Sigmoid colon (tissue), 7 donors: ENCODE measurements around the gene GRID2. TPM values are rescaled to one million over a fixed set of nuclear protein-coding genes. Genes with fewer than 3 reads are reported as not detected.

ENCODE experiments used
- DNase-seq: peaks from one replicate; pipeline ENCODE4 v3.0.0-alpha.2; 2019
- H3K27ac ChIP-seq, 4 donors: fragments of 200-600 bp; sonication (generic); one replicate each; pipeline ENCODE4 v1.5.1; 2016 to 2019; ENCODE audit warnings: mild to moderate bottlenecking in 1 of 4
- H3K27me3 ChIP-seq, 3 donors: fragments of 200-600 bp; sonication (generic); one replicate each; pipeline ENCODE4 v1.5.1; 2019; ENCODE audit warnings: mild to moderate bottlenecking in 1 of 3
- H3K36me3 ChIP-seq, 4 donors: fragments of 200-600 bp; sonication (generic); one replicate each; pipeline ENCODE4 v1.5.1; 2016 to 2019
- H3K4me1 ChIP-seq, 4 donors: fragments of 200-600 bp; sonication (generic); one replicate each; pipeline ENCODE4 v1.5.1; 2017 to 2019
- H3K4me3 ChIP-seq, 4 donors: fragments of 200-600 bp; sonication (generic); one replicate each; pipeline ENCODE4 v1.5.1; 2017 to 2019; ENCODE audit warnings: mild to moderate bottlenecking in 2 of 4, moderate library complexity in 1 of 4
- H3K9me3 ChIP-seq, 4 donors: fragments of 200-600 bp in 3 of 4; sonication (generic) in 3 of 4; one replicate each; pipeline versions ENCODE4 v1.5.1 to v1.6.1; 2013 to 2019
- CTCF ChIP-seq, 4 experiments: fragments of 450-650 bp in 3 of 4; fragments of 200-600 bp in 1 of 4; IDR thresholded peaks; one replicate each; pipeline ENCODE4 v1.5.1; 2016 to 2019; ENCODE audit warnings: antibody characterized with exemption in 4 of 4, mild to moderate bottlenecking in 3 of 4, moderate library complexity in 2 of 4
- EP300 ChIP-seq, 4 donors: sonication (generic); formaldehyde crosslinking; IDR thresholded peaks; one replicate each; pipeline ENCODE4 v1.6.1; 2017; ENCODE audit warnings: antibody characterized with exemption in 4 of 4
- POLR2A ChIP-seq, 2 donors: fragments of 450-650 bp; IDR thresholded peaks; one replicate each; pipeline ENCODE4 v1.6.1; 2016; ENCODE audit warnings: antibody characterized with exemption in 2 of 2, mild to moderate bottlenecking in 2 of 2, moderate library complexity in 2 of 2
- POLR2AphosphoS5 ChIP-seq, 4 donors: sonication (generic); formaldehyde crosslinking; IDR thresholded peaks; one replicate each; pipeline ENCODE4 v1.6.1; 2017; ENCODE audit warnings: antibody characterized with exemption in 4 of 4
- WGBS, 2 donors: extraction: QIAGEN DNeasy Blood & Tissue Kit; methylation state at CpG; one replicate each; pipeline ENCODE4 v1.1.7; 2013; 5-methylcytosine and 5-hydroxymethylcytosine counted together
- intact Hi-C: fragments of 100-400 bp; cut with DNase I; formaldehyde crosslinking; loops from one replicate; pipeline ENCODE4 v1.15.1; 2023
- polyA plus RNA-seq, 3 donors: library from polyadenylated mRNA; stranded (reverse); fragments of 200-250 nt; gene quantifications; one replicate each; pipeline ENCODE4 v1.2.3, GENCODE V29; 2013
- total RNA-seq, 4 donors: library from RNA; depleted of rRNA; stranded (reverse); fragments of >200 nt; gene quantifications; one replicate each; pipeline ENCODE4 v1.1.0, GENCODE V29; 2016
- donor health status: healthy with polysubstance abuse.
- donor health status: Bipolar disorder and iron deficiency.
- donor health status: healthy.

Gene GRID2
- total and polyA plus RNA-seq, 7 donors, result 0.04 to 1.9 (median 0.28) TPM; not detected in 2

- H3K27ac ChIP-seq, result no peak overlapping the region
- no peak overlapping the region for H3K4me3 ChIP-seq
- H3K27me3 ChIP-seq, result no peaks in the 10 kb centered on the region
- WGBS, 2 donors, result 67 to 78% methylated on average over 4 of the region's 4 CpGs
- H3K4me1 ChIP-seq, result no peaks in the 10 kb centered on the region
- no peaks in the 10 kb centered on the region for H3K36me3 ChIP-seq
- intact Hi-C loops, result no loop called here
- H3K9me3 ChIP-seq, result peaks cover 0 to 3% (median 0%) of the 10 kb centered on the region in 4 donors
- DNase-seq, result no peak
- TF ChIP-seq POLR2AphosphoS5 (IDR thresholded peaks at IDR 0.05) (no peak), POLR2A (IDR thresholded peaks at IDR 0.05) (no peak), CTCF (IDR thresholded peaks at IDR 0.05) (no peak), EP300 (IDR thresholded peaks at IDR 0.05) (no peak)
Observed at GRCh38 chr4:93578942-93579341, 1275.2 kb downstream of the GRID2 start.

GRCh38 chr4:93605163-93605562 lies 1301.4 kb downstream of the GRID2 start:
- intact Hi-C loops, result no loop called here
- Histone ChIP-seq H3K9me3 (no peaks in the 10 kb centered on the region), H3K27ac (no peak overlapping the region), H3K4me1 (no peaks in the 10 kb centered on the region), H3K4me3 (no peak overlapping the region), H3K27me3 (no peaks in the 10 kb centered on the region), H3K36me3 (no peaks in the 10 kb centered on the region)
- 70 to 73% methylated on average over 1 of the region's 1 CpG for WGBS, 2 donors
- DNase-seq, result no peak
- TF ChIP-seq POLR2AphosphoS5 (IDR thresholded peaks at IDR 0.05) (no peak), EP300 (IDR thresholded peaks at IDR 0.05) (no peak), CTCF (IDR thresholded peaks at IDR 0.05) (no peak), POLR2A (IDR thresholded peaks at IDR 0.05) (no peak)

- no peak for DNase-seq
- TF ChIP-seq POLR2AphosphoS5 (IDR thresholded peaks at IDR 0.05) (no peak), EP300 (IDR thresholded peaks at IDR 0.05) (no peak), POLR2A (IDR thresholded peaks at IDR 0.05) (no peak), CTCF (IDR thresholded peaks at IDR 0.05) (no peak)
- WGBS, 2 donors, result 86 to 88% methylated on average over 4 of the region's 4 CpGs
- H3K4me3 ChIP-seq, result no peak overlapping the region
- no peaks in the 10 kb centered on the region for H3K36me3 ChIP-seq
- no peak overlapping the region for H3K27ac ChIP-seq
- no peaks in the 10 kb centered on the region for H3K27me3 ChIP-seq
- no peaks in the 10 kb centered on the region for H3K9me3 ChIP-seq
- intact Hi-C loops, result no loop called here
- H3K4me1 ChIP-seq, result no peaks in the 10 kb centered on the region
Observed at GRCh38 chr4:93617606-93618005, 1313.8 kb downstream of the GRID2 start.

GRCh38 chr4:93633721-93634120 lies 1330.0 kb downstream of the GRID2 start:
- H3K4me3 ChIP-seq, result no peak overlapping the region
- TF ChIP-seq POLR2AphosphoS5 (IDR thresholded peaks at IDR 0.05), result no peak
- no peak for TF ChIP-seq CTCF (IDR thresholded peaks at IDR 0.05)
- TF ChIP-seq EP300 (IDR thresholded peaks at IDR 0.05), result no peak
- no peak for TF ChIP-seq POLR2A (IDR thresholded peaks at IDR 0.05)
- no peak for DNase-seq
- intact Hi-C loops, result no loop called here
- no peaks in the 10 kb centered on the region for H3K36me3 ChIP-seq
- H3K4me1 ChIP-seq, result no peaks in the 10 kb centered on the region
- H3K9me3 ChIP-seq, result no peaks in the 10 kb centered on the region
- H3K27ac ChIP-seq, result no peak overlapping the region
- no peaks in the 10 kb centered on the region for H3K27me3 ChIP-seq

GRCh38 chr4:93635943-93636342 lies 1332.2 kb downstream of the GRID2 start:
- no peaks in the 10 kb centered on the region for H3K9me3 ChIP-seq
- intact Hi-C loops, result no loop called here
- H3K4me1 ChIP-seq, result no peaks in the 10 kb centered on the region
- H3K27ac ChIP-seq, result no peak overlapping the region
- no peaks in the 10 kb centered on the region for H3K36me3 ChIP-seq
- no peak overlapping the region for H3K4me3 ChIP-seq
- H3K27me3 ChIP-seq, result no peaks in the 10 kb centered on the region
- TF ChIP-seq POLR2AphosphoS5 (IDR thresholded peaks at IDR 0.05) (no peak), EP300 (IDR thresholded peaks at IDR 0.05) (no peak), CTCF (IDR thresholded peaks at IDR 0.05) (no peak), POLR2A (IDR thresholded peaks at IDR 0.05) (no peak)
- no peak for DNase-seq
